K562 (cell line): ENCODE data around the gene FAM151A.

Experiments used
- PHF20 ChIP-seq: fragments of 450-650 bp; IDR thresholded peaks from 2 replicates; pipeline ENCODE4 v1.6.1; 2018; ENCODE audit not compliant: partially characterized antibody
- RNF2 ChIP-seq: sonication (generic); IDR thresholded peaks from 2 replicates; pipeline ENCODE4 v1.6.1; 2016
- SUPT5H ChIP-seq: fragments of 450-650 bp; IDR thresholded peaks from 2 replicates; pipeline ENCODE4 v1.6.1; 2016

DNA sequence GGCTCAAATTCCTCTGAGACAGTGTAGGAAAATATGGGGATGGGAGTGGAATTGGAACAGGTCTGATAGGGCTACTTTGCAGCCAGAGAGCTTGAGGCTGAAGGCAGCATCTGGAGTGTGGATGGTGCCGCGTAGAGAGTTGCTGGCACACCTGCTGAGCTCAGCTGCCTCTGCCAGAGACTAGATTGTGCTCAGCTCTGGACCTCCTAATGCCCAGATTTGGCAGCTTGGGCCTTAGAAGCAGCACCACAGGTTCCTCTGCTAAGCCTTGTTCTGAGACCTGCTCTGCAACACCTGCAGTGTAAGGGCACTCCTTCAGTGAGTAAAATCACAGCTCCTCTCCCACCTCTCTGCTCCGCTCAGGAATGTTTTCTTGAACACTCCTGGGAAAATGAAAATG lies 52.0 kb downstream of the FAM151A start:
- no peak for TF ChIP-seq PHF20
- TF ChIP-seq RNF2 = no peak
- no peak for TF ChIP-seq SUPT5H
